A673 (cell line): ENCODE data around the gene COL9A3.

Experiments
- EZH2 ChIP-seq: fragments of 200-600 bp; sonication (generic); IDR thresholded peaks from 2 replicates; pipeline ENCODE4 v1.6.1; 2017; ENCODE audit warnings: borderline replicate concordance, low read depth, mild to moderate bottlenecking, mixed read lengths, antibody characterized with exemption, low read length; ENCODE audit not compliant: poor library complexity, severe bottlenecking
- TF ChIP-seq, protein P1 (sequence below): fragments of 300-800, 200-600 bp; sonication (generic); conservative IDR thresholded peaks from 2 replicates; pipeline ENCODE4 v1.5.1; 2017; ENCODE audit warnings: low read depth, mild to moderate bottlenecking, antibody characterized with exemption, low read length, moderate library complexity, mixed read lengths

- TF ChIP-seq EZH2 = no peak
- TF ChIP-seq, protein P1, sequence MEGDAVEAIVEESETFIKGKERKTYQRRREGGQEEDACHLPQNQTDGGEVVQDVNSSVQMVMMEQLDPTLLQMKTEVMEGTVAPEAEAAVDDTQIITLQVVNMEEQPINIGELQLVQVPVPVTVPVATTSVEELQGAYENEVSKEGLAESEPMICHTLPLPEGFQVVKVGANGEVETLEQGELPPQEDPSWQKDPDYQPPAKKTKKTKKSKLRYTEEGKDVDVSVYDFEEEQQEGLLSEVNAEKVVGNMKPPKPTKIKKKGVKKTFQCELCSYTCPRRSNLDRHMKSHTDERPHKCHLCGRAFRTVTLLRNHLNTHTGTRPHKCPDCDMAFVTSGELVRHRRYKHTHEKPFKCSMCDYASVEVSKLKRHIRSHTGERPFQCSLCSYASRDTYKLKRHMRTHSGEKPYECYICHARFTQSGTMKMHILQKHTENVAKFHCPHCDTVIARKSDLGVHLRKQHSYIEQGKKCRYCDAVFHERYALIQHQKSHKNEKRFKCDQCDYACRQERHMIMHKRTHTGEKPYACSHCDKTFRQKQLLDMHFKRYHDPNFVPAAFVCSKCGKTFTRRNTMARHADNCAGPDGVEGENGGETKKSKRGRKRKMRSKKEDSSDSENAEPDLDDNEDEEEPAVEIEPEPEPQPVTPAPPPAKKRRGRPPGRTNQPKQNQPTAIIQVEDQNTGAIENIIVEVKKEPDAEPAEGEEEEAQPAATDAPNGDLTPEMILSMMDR = no peak
Measured at GRCh38 chr20:62782893-62783278, 34.0 kb upstream of the COL9A3 start.
